K562 treated with DMSO at 1 percent for 24 hours (cell line): Measurements from ENCODE around the gene TBC1D24. TPM values are rescaled to one million over a fixed set of nuclear protein-coding genes. Genes with fewer than 3 reads are reported as not detected.

Experiments used
- total RNA-seq: library from RNA; unstranded; fragments of 300-600 nt; gene quantifications from 2 replicates; pipeline ENCODE4 v1.2.3, GENCODE V29; 2022; ENCODE audit warnings: low read depth; ENCODE audit not compliant: insufficient read depth

Gene TBC1D24
- 14.7 and 16.0 TPM in 2 replicates for total RNA-seq

GRCh38 chr16:2474877-2475412, at the start of gene TBC1D24:
TSS of gene TBC1D24 (plus strand) at chr16:2475127. CDS start at chr16:2496149, 21,022 bp downstream.

GRCh38 chr16:2429034-2429770, 45.7 kb upstream of the TBC1D24 start, which contains the start of gene CCNF:
TSS of gene CCNF (plus strand) at chr16:2429447. CDS start at chr16:2429482, 35 bp downstream.

GRCh38 chr16:2459647-2460390, 15.1 kb upstream of the TBC1D24 start, which contains the start of gene TEDC2:
TSS of gene TEDC2 (plus strand) at chr16:2460109. CDS start at chr16:2460145, 36 bp downstream.

GRCh38 chr16:2471016-2471652, 3.8 kb upstream of the TBC1D24 start, which contains the start of gene NTN3:
TSS of gene NTN3 (plus strand) at chr16:2471297. CDS start at chr16:2471702, 405 bp downstream.

GRCh38 chr16:2513405-2514332, 38.7 kb downstream of the TBC1D24 start, which contains the start of gene ATP6V0C:
TSS of gene ATP6V0C (plus strand) at chr16:2513952. CDS start at chr16:2514104, 152 bp downstream.

GRCh38 chr16:2520097-2520783, 45.3 kb downstream of the TBC1D24 start, which contains the start of gene AMDHD2:
TSS of gene AMDHD2 (plus strand) at chr16:2520371. CDS start at chr16:2520459, 88 bp downstream.

GRCh38 chr16:2531371-2531695, 56.4 kb downstream of the TBC1D24 start, which contains the start of gene CEMP1:
TSS of gene CEMP1 (minus strand) at chr16:2531408. CDS start at chr16:2531073, 335 bp downstream.

GRCh38 chr16:2537451-2538379, 62.8 kb downstream of the TBC1D24 start, which contains the start of gene PDPK1:
TSS of gene PDPK1 (plus strand) at chr16:2538021. CDS start at chr16:2538113, 92 bp downstream.

Other genes starting within 250 kb of the TBC1D24 start
- 5.9 and 7.8 TPM in 2 replicates for gene DNASE1L2, start 238.7 kb upstream of the TBC1D24 start, total RNA-seq
- 445 and 473 TPM in 2 replicates for gene ECI1, start 223.5 kb upstream of the TBC1D24 start, total RNA-seq
- 229 and 242 TPM in 2 replicates for gene RNPS1, start 207.0 kb upstream of the TBC1D24 start, total RNA-seq
- 30.6 and 32.9 TPM in 2 replicates for gene ABCA3, start 134.4 kb upstream of the TBC1D24 start, total RNA-seq
- gene CCNF, start 45.7 kb upstream of the TBC1D24 start, total RNA-seq = 49.2 and 49.5 TPM in 2 replicates
- gene TEDC2, start 15.0 kb upstream of the TBC1D24 start, total RNA-seq = 31.1 and 36.0 TPM in 2 replicates
- gene NTN3, start 3.8 kb upstream of the TBC1D24 start, total RNA-seq = 0.13 and 0.32 TPM in 2 replicates
- 594 and 612 TPM in 2 replicates for gene ATP6V0C, start 38.8 kb downstream of the TBC1D24 start, total RNA-seq
- gene AMDHD2, start 45.2 kb downstream of the TBC1D24 start, total RNA-seq = 43.8 and 48.8 TPM in 2 replicates
- 7.2 and 13.5 TPM in 2 replicates for gene CEMP1, start 56.3 kb downstream of the TBC1D24 start, total RNA-seq
- gene PDPK1, start 62.9 kb downstream of the TBC1D24 start, total RNA-seq = 27.4 and 29.9 TPM in 2 replicates
- gene KCTD5, start 207.4 kb downstream of the TBC1D24 start, total RNA-seq = 59.7 and 60.5 TPM in 2 replicates
- gene PRSS27, start 245.1 kb downstream of the TBC1D24 start, total RNA-seq = 1.2 and 2.3 TPM in 2 replicates